ENCODE measurements around the gene SEC23A. TPM values are rescaled to one million over a fixed set of nuclear protein-coding genes. Genes with fewer than 3 reads are reported as not detected.

Gene SEC23A
- total and polyA plus RNA-seq, 4 donors = 36.5 to 169 (median 52.1) TPM

GRCh38 chr14:39094515-39094914 lies 8.5 kb downstream of the SEC23A start:
- no peaks in the 10 kb centered on the region for H3K9me3 ChIP-seq (ENCODE audit: control insufficient read depth in 4 of 4, low read length in 3 of 4)
- H3K27me3 ChIP-seq (ENCODE audit: control insufficient read depth in 4 of 4, insufficient read depth in 4 of 4, low read length in 3 of 4) = no peaks in the 10 kb centered on the region
- peaks cover 4 to 15% (median 8%) of the 10 kb centered on the region in 4 donors for H3K4me1 ChIP-seq (ENCODE audit: control insufficient read depth in 4 of 4, insufficient read depth in 4 of 4, low read length in 3 of 4)
- no peak overlapping the region for H3K4me3 ChIP-seq (ENCODE audit: low read depth in 1 of 3, low read length in 3 of 3)
- TF ChIP-seq HNF4G (IDR thresholded peaks at IDR 0.05) = no peak
- TF ChIP-seq, protein P1, sequence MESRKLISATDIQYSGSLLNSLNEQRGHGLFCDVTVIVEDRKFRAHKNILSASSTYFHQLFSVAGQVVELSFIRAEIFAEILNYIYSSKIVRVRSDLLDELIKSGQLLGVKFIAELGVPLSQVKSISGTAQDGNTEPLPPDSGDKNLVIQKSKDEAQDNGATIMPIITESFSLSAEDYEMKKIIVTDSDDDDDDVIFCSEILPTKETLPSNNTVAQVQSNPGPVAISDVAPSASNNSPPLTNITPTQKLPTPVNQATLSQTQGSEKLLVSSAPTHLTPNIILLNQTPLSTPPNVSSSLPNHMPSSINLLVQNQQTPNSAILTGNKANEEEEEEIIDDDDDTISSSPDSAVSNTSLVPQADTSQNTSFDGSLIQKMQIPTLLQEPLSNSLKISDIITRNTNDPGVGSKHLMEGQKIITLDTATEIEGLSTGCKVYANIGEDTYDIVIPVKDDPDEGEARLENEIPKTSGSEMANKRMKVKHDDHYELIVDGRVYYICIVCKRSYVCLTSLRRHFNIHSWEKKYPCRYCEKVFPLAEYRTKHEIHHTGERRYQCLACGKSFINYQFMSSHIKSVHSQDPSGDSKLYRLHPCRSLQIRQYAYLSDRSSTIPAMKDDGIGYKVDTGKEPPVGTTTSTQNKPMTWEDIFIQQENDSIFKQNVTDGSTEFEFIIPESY (IDR thresholded peaks at IDR 0.05) = no peak
- TF ChIP-seq FOXA1 (IDR thresholded peaks at IDR 0.05) = no peak
- no peak for TF ChIP-seq SP1 (IDR thresholded peaks at IDR 0.05)
- no peak for TF ChIP-seq NR2F2 (IDR thresholded peaks at IDR 0.05)
- TF ChIP-seq, protein P2, sequence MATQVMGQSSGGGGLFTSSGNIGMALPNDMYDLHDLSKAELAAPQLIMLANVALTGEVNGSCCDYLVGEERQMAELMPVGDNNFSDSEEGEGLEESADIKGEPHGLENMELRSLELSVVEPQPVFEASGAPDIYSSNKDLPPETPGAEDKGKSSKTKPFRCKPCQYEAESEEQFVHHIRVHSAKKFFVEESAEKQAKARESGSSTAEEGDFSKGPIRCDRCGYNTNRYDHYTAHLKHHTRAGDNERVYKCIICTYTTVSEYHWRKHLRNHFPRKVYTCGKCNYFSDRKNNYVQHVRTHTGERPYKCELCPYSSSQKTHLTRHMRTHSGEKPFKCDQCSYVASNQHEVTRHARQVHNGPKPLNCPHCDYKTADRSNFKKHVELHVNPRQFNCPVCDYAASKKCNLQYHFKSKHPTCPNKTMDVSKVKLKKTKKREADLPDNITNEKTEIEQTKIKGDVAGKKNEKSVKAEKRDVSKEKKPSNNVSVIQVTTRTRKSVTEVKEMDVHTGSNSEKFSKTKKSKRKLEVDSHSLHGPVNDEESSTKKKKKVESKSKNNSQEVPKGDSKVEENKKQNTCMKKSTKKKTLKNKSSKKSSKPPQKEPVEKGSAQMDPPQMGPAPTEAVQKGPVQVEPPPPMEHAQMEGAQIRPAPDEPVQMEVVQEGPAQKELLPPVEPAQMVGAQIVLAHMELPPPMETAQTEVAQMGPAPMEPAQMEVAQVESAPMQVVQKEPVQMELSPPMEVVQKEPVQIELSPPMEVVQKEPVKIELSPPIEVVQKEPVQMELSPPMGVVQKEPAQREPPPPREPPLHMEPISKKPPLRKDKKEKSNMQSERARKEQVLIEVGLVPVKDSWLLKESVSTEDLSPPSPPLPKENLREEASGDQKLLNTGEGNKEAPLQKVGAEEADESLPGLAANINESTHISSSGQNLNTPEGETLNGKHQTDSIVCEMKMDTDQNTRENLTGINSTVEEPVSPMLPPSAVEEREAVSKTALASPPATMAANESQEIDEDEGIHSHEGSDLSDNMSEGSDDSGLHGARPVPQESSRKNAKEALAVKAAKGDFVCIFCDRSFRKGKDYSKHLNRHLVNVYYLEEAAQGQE (IDR thresholded peaks at IDR 0.05) = no peak
- no peak for TF ChIP-seq HNF4A (conservative IDR thresholded peaks at IDR 0.05)
- no peak for TF ChIP-seq EGR1 (IDR thresholded peaks at IDR 0.05; ENCODE audit: low read depth in 2 of 2)
- TF ChIP-seq TAF1 (conservative IDR thresholded peaks at IDR 0.05) = no peak
- TF ChIP-seq RXRA (IDR thresholded peaks at IDR 0.05) = no peak
- TF ChIP-seq, protein P3, sequence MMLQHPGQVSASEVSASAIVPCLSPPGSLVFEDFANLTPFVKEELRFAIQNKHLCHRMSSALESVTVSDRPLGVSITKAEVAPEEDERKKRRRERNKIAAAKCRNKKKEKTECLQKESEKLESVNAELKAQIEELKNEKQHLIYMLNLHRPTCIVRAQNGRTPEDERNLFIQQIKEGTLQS (IDR thresholded peaks at IDR 0.05) = no peak
- TF ChIP-seq GABPA (IDR thresholded peaks at IDR 0.05 in 1 of 2, conservative IDR thresholded peaks at IDR 0.05 in 1 of 2) = no peak
- TF ChIP-seq, protein P4, sequence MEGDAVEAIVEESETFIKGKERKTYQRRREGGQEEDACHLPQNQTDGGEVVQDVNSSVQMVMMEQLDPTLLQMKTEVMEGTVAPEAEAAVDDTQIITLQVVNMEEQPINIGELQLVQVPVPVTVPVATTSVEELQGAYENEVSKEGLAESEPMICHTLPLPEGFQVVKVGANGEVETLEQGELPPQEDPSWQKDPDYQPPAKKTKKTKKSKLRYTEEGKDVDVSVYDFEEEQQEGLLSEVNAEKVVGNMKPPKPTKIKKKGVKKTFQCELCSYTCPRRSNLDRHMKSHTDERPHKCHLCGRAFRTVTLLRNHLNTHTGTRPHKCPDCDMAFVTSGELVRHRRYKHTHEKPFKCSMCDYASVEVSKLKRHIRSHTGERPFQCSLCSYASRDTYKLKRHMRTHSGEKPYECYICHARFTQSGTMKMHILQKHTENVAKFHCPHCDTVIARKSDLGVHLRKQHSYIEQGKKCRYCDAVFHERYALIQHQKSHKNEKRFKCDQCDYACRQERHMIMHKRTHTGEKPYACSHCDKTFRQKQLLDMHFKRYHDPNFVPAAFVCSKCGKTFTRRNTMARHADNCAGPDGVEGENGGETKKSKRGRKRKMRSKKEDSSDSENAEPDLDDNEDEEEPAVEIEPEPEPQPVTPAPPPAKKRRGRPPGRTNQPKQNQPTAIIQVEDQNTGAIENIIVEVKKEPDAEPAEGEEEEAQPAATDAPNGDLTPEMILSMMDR (IDR thresholded peaks at IDR 0.05; ENCODE audit: low read depth, low read length, missing input control) = no peak
- TF ChIP-seq JUND (IDR thresholded peaks at IDR 0.05) = no peak
- no peak for TF ChIP-seq RAD21 (IDR thresholded peaks at IDR 0.05)
- no peak for TF ChIP-seq FOXA2 (IDR thresholded peaks at IDR 0.05)
- TF ChIP-seq, protein P5, sequence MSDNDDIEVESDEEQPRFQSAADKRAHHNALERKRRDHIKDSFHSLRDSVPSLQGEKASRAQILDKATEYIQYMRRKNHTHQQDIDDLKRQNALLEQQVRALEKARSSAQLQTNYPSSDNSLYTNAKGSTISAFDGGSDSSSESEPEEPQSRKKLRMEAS (IDR thresholded peaks at IDR 0.05) = no peak
- WGBS = 96% methylated on average over 3 of the region's 3 CpGs
- DNase-seq (ENCODE audit: low spot score) = no peak
- H3K9ac ChIP-seq (ENCODE audit: low read depth in 1 of 2, low read length in 2 of 2) = no peak overlapping the region
- H3K36me3 ChIP-seq (ENCODE audit: control insufficient read depth in 4 of 4, insufficient read depth in 3 of 4, low read depth in 1 of 4, low read length in 3 of 4) = peaks cover 0 to 30% (median 25%) of the 10 kb centered on the region in 4 donors
- no peak overlapping the region for H3K27ac ChIP-seq (ENCODE audit: low read depth in 1 of 2, low read length in 2 of 2)

Measured in liver (tissue), 9 donors.